PC-9 (cell line): ENCODE data around the gene LGI2.

Experiments
- CTCF ChIP-seq: fragments of 200-600 bp; sonication (generic); conservative IDR thresholded peaks from 2 replicates; pipeline ENCODE4 v1.6.1; 2017; ENCODE audit warnings: mixed run types, antibody characterized with exemption, mild to moderate bottlenecking, moderate library complexity
- EZH2 ChIP-seq: fragments of 200-600 bp; sonication (generic); IDR thresholded peaks from 2 replicates; pipeline ENCODE4 v1.8.0; 2017; ENCODE audit warnings: antibody characterized with exemption, low read depth

GRCh38 chr4:25057299-25057698 lies 26.6 kb upstream of the LGI2 start:
- TF ChIP-seq CTCF (no peak), EZH2 (no peak)
